Small intestine (tissue), 16 donors: ENCODE results near the gene MANEA. TPM values are rescaled to one million over a fixed set of nuclear protein-coding genes. Genes with fewer than 3 reads are reported as not detected.

Source experiments
- DNase-seq, 2 donors: peaks; one replicate each; pipeline versions ENCODE4 v3.0.0 to v3.0.0-alpha.2; 2013
- FAIRE-seq: peaks from 2 replicates; lab custom pipeline; 2012; peaks lifted over from hg19 to GRCh38; lab: Jason Lieb, UNC
- H3K27ac ChIP-seq, 3 donors: one replicate each; pipeline ENCODE4 v1.5.1; 2013; ENCODE audit warnings: low read length in 2 of 3, mild to moderate bottlenecking in 2 of 3, control low read depth in 1 of 3, inconsistent platforms in 1 of 3, low read depth in 1 of 3, moderate library complexity in 1 of 3
- H3K27me3 ChIP-seq, 3 donors: one replicate each; pipeline ENCODE4 v1.6.1; 2013; ENCODE audit warnings: low read length in 3 of 3, inconsistent platforms in 1 of 3; ENCODE audit not compliant: control insufficient read depth in 3 of 3, insufficient read depth in 3 of 3
- H3K36me3 ChIP-seq, 3 donors: one replicate each; pipeline ENCODE4 v1.6.1; 2013; ENCODE audit warnings: low read length in 3 of 3, inconsistent platforms in 1 of 3, low read depth in 1 of 3, mild to moderate bottlenecking in 1 of 3, moderate library complexity in 1 of 3; ENCODE audit not compliant: control insufficient read depth in 3 of 3, insufficient read depth in 2 of 3
- H3K4me1 ChIP-seq, 3 donors: one replicate each; pipeline ENCODE4 v1.6.1; 2013; ENCODE audit warnings: low read length in 2 of 3, inconsistent platforms in 1 of 3, low read depth in 1 of 3, mild to moderate bottlenecking in 1 of 3, moderate library complexity in 1 of 3; ENCODE audit not compliant: control insufficient read depth in 3 of 3, insufficient read depth in 2 of 3
- H3K4me3 ChIP-seq, 3 donors: one replicate each; pipeline ENCODE4 v1.5.1; 2013; ENCODE audit warnings: low read length in 3 of 3, control low read depth in 1 of 3, inconsistent platforms in 1 of 3, low read depth in 1 of 3, mild to moderate bottlenecking in 1 of 3, moderate library complexity in 1 of 3
- H3K9me3 ChIP-seq, 2 donors: one replicate each; pipeline ENCODE4 v1.6.1; 2013; ENCODE audit warnings: low read depth in 1 of 2, low read length in 1 of 2; ENCODE audit not compliant: control insufficient read depth in 2 of 2, insufficient read depth in 1 of 2
- WGBS, 3 donors: extraction: QIAGEN DNeasy Blood & Tissue Kit; methylation state at CpG; one replicate each; pipeline ENCODE4 v1.1.7; 2013; 5-methylcytosine and 5-hydroxymethylcytosine counted together
- long read RNA-seq, 10 donors: transcript quantifications; one replicate each; lab custom pipeline, GENCODE V29; 2026
- polyA plus RNA-seq, 4 donors: library from polyadenylated mRNA; stranded (reverse) in 3 of 4; unstranded in 1 of 4; fragments of 200-250 nt in 3 of 4; fragments of 120-200 nt in 1 of 4; gene quantifications; one replicate each; pipeline versions ENCODE4 v1.2.1 to v1.2.3, GENCODE V29; 2013
- donor health status: healthy with polysubstance abuse.
- donor health status: control.
- donor health status: control.
- donor health status: Bipolar disorder and iron deficiency.
- donor health status: healthy.

Gene MANEA
- 10 to 100 TPM in 1 of 4 donors, 1 to 10 TPM in 3; 1.1 to 20.5 (median 3.2) TPM for polyA plus RNA-seq
- long read RNA-seq, donor 1, full-length matches to known transcripts: 8 of 8 reads
- long read RNA-seq, donor 1, partial matches to known transcripts: 0 of 8 reads
- long read RNA-seq, donor 1, other reads (novel, unspliced or antisense): 0 of 8 reads
- long read RNA-seq, donor 2, full-length matches to known transcripts: 1 of 1 reads
- long read RNA-seq, donor 2, partial matches to known transcripts: 0 of 1 reads
- long read RNA-seq, donor 2, other reads (novel, unspliced or antisense): 0 of 1 reads
- long read RNA-seq, donor 3, full-length matches to known transcripts: 5 of 5 reads
- long read RNA-seq, donor 3, partial matches to known transcripts: 0 of 5 reads
- long read RNA-seq, donor 3, other reads (novel, unspliced or antisense): 0 of 5 reads
- long read RNA-seq, donor 4: 0 reads
- long read RNA-seq, donor 5, partial matches to known transcripts: 0 of 2 reads
- long read RNA-seq, donor 5, other reads (novel, unspliced or antisense): 0 of 2 reads
- long read RNA-seq, donor 6, full-length matches to known transcripts: 5 of 14 reads
- long read RNA-seq, donor 6, partial matches to known transcripts: 9 of 14 reads
- long read RNA-seq, donor 6, other reads (novel, unspliced or antisense): 0 of 14 reads
- long read RNA-seq, donor 7, full-length matches to known transcripts: 3 of 3 reads
- long read RNA-seq, donor 7, partial matches to known transcripts: 0 of 3 reads
- long read RNA-seq, donor 7, other reads (novel, unspliced or antisense): 0 of 3 reads
- long read RNA-seq, donor 8: 0 reads
- long read RNA-seq, donor 9: 0 reads
- long read RNA-seq, donor 10, full-length matches to known transcripts: 11 of 11 reads
- long read RNA-seq, donor 10, partial matches to known transcripts: 0 of 11 reads
- long read RNA-seq, donor 10, other reads (novel, unspliced or antisense): 0 of 11 reads

DNA sequence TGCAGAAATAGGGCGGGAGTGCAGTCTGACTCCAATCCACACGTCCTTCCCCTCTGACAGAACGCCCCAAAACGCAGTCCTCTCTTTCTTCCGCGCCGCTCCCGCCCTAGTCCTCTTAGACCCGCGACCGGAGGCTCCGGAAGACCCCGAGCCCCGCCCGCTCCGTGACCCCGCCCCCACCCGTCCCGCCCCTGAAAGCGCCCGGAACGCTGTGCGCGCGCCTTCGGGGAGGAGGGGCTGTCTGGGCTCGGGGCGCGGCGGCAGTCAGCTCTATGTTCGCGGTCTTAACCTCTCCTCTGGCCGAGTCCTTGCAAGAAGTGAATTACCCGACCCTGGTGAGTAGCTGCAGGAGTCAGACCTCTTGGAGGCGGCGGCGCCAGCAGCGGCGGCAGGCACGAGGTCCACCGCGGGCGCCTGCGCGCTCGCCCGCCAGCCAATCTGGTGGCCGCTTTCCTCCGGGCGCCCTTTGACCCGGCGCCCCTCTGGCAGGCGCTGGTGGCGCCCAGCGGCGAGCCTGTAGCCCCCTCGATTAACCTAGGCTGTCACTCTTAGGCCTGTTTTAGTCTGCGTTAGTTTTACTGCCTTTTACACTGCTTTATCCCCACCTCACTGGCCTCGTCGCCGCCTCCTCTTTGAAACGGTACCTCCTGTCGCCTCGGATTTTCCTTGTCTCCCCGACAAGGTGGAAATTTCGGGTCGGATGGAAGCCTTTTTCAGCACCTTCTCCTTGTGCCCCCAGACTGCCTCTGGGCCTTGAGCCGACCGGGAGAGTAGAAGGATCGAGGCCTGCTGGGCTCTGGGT is at the start of gene MANEA:
Gene MANEA (plus strand): TSS at position 232 of the 802 bp plus-strand sequence. CDS start 8,905 bp downstream, outside the sequence.
- FAIRE-seq: no peak
- WGBS, 3 donors: 0% methylated on average over 56 to 70 of the region's 70 CpGs
- DNase-seq: peak; percentile 85 to 91

DNA sequence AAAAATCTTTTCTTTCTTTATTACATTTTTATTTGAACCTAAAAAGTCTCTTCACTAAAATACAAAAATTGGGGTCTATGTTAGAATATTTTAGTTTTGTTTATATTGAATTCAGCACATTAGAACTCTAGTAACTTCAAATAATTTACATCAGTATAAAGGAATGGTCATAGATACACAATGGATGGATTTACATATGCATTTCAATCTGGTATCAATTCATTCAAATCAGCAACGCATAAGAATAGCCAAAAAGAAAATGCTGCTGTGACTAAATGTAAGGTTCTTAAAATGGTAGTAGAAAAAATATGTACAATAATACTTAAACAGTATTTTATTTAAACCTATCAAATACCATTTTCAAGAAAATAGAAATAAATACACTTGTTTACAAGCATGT is 47.6 kb upstream of the MANEA start:
- Histone ChIP-seq H3K9me3 (no peaks in the 10 kb centered on the region), H3K4me3 (no peak overlapping the region), H3K27ac (no peak overlapping the region), H3K36me3 (no peaks in the 10 kb centered on the region), H3K27me3 (no peaks in the 10 kb centered on the region), H3K4me1 (no peaks in the 10 kb centered on the region)
- DNase-seq (no peak), FAIRE-seq (no peak)
- WGBS, 3 donors: 69 to 92% (median 72%) methylated on average over 1 of the region's 1 CpG

More for the DNA sequence above, at the start of gene MANEA:
- peak within 1 kb of the TSS; percentile 70 to 97 (median 82) for H3K4me3 ChIP-seq
- no peaks in the 10 kb centered on the region for H3K36me3 ChIP-seq
- peak within 1 kb of the TSS; percentile 90 to 100 (median 99) for H3K27ac ChIP-seq
- no peaks in the 10 kb centered on the region for H3K27me3 ChIP-seq
- no peaks in the 10 kb centered on the region for H3K9me3 ChIP-seq
- H3K4me1 ChIP-seq: no peaks in the 10 kb centered on the region

- no peak overlapping the region for H3K4me3 ChIP-seq
- FAIRE-seq: no peak
- 44 to 49% (median 46%) methylated on average over 3 of the region's 3 CpGs for WGBS, 3 donors
These were observed 47.0 kb upstream of the MANEA start for GRCh38 chr6:95530176-95530819.

GRCh38 chr6:95543798-95544197 is 33.5 kb upstream of the MANEA start:
- Histone ChIP-seq H3K4me3 (no peak overlapping the region), H3K9me3 (no peaks in the 10 kb centered on the region), H3K36me3 (no peaks in the 10 kb centered on the region), H3K4me1 (no peaks in the 10 kb centered on the region), H3K27me3 (no peaks in the 10 kb centered on the region), H3K27ac (no peak overlapping the region)
- FAIRE-seq (no peak), DNase-seq (no peak)
- 61 to 90% (median 86%) methylated on average over 1 of the region's 1 CpG for WGBS, 3 donors

More at GRCh38 chr6:95530176-95530819, 47.0 kb upstream of the MANEA start:
- Histone ChIP-seq H3K4me1 (no peaks in the 10 kb centered on the region), H3K9me3 (no peaks in the 10 kb centered on the region), H3K27me3 (no peaks in the 10 kb centered on the region), H3K36me3 (no peaks in the 10 kb centered on the region), H3K27ac (no peak overlapping the region)
- DNase-seq: no peak

GRCh38 chr6:95544517-95545225 is 32.7 kb upstream of the MANEA start:
- Histone ChIP-seq H3K27ac (peak overlapping the region in 1 of 3 donors; percentile 64), H3K27me3 (no peaks in the 10 kb centered on the region), H3K36me3 (no peaks in the 10 kb centered on the region), H3K9me3 (no peaks in the 10 kb centered on the region), H3K4me3 (no peak overlapping the region), H3K4me1 (no peaks in the 10 kb centered on the region)
- 55 to 60% (median 57%) methylated on average over 3 of the region's 3 CpGs for WGBS, 3 donors
- no peak for DNase-seq
- no peak for FAIRE-seq

DNA sequence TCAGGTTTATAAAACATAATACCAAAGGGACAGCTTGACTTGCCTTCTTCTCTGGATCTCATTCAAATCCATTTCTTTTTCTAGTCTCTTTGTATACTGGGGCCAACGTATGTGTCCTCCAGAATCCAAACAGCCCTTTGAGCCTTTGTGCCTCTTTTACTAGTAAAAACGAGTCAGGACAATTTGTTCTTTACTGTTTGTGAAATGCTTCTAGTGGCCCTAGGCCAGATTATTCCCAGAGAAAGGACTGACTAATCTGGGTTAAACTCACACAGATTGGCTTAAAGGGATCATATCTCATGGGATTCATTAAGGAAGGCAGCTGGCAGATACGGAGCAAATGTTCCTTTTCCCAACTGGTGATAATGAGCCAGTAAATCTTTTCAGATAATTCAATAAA is 32.1 kb upstream of the MANEA start:
- FAIRE-seq: no peak
- H3K27ac ChIP-seq: no peak overlapping the region

DNA sequence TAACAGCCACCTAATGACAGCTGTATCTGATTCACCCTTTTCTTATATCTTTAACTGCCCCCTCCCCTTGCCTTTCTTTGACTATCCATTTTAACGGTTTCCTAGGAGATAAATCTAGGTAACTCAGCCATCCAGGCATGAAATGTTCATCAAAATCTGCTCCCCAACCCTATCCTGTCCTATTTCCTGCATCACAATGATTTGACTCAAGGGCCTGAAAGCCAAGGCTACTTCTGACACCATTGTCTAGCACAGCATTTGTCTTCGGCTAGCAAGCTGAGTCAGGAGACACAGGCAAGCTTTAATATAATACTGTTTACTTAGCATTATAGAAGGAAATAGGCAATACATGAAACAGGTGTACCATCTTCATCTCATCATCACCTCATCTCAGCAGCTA is 31.6 kb upstream of the MANEA start:
- no peaks in the 10 kb centered on the region for H3K4me1 ChIP-seq
- H3K27ac ChIP-seq: no peak overlapping the region
- FAIRE-seq (no peak), DNase-seq (no peak)
- 50 to 66% (median 58%) methylated on average over 2 of the region's 2 CpGs for WGBS, 3 donors
- H3K36me3 ChIP-seq: no peaks in the 10 kb centered on the region
- H3K27me3 ChIP-seq: no peaks in the 10 kb centered on the region
- no peaks in the 10 kb centered on the region for H3K9me3 ChIP-seq
- H3K4me3 ChIP-seq: no peak overlapping the region

More for the DNA sequence above, 32.1 kb upstream of the MANEA start:
- WGBS, 3 donors: 35 to 42% (median 36%) methylated on average over 3 of the region's 3 CpGs
- DNase-seq: no peak
- H3K4me1 ChIP-seq: no peaks in the 10 kb centered on the region
- no peak overlapping the region for H3K4me3 ChIP-seq
- no peaks in the 10 kb centered on the region for H3K27me3 ChIP-seq
- no peaks in the 10 kb centered on the region for H3K36me3 ChIP-seq
- no peaks in the 10 kb centered on the region for H3K9me3 ChIP-seq
